HG02571 (cell line): ENCODE results near the gene TCP11X1.
"Not testable (repeated sequence)": the region's sequence is repeated elsewhere in the genome, so short reads cannot be mapped to it uniquely, and the experiment has no call there.

ENCODE experiments used
- ATAC-seq: cut with Tn5 transposase; IDR thresholded peaks from one replicate; pipeline ENCODE4 v1.9.1; 2021; ENCODE audit warnings: mild to moderate bottlenecking, moderate library complexity; ENCODE audit not compliant: unreplicated experiment

Gene TCP11X1

GRCh38 chrX:102214986-102215385, at the start of gene TCP11X1:
TCP11X1 (plus strand) TSS chrX:102215301.
- ATAC-seq = not testable (repeated sequence)

- ATAC-seq = no peak
These were observed 29.0 kb upstream of the TCP11X1 start for GRCh38 chrX:102185967-102186720.

GRCh38 chrX:102207940-102208339, 7.2 kb upstream of the TCP11X1 start:
- ATAC-seq = not testable (repeated sequence)

GRCh38 chrX:102216497-102216896, 1.4 kb downstream of the TCP11X1 start:
- not testable (repeated sequence) for ATAC-seq

GRCh38 chrX:102235678-102236077, 20.6 kb downstream of the TCP11X1 start:
- not testable (repeated sequence) for ATAC-seq

- ATAC-seq = not testable (repeated sequence)
These were observed 25.2 kb downstream of the TCP11X1 start for GRCh38 chrX:102240265-102240664.

GRCh38 chrX:102246893-102247292, 31.8 kb downstream of the TCP11X1 start, which contains the start of gene NXF2:
NXF2 (plus strand) TSS chrX:102247167; CDS start chrX:102307079, 59,912 bp downstream.
- not testable (repeated sequence) for ATAC-seq

GRCh38 chrX:102272231-102272630, 57.1 kb downstream of the TCP11X1 start:
- not testable (repeated sequence) for ATAC-seq
